Neural progenitor cell (in vitro differentiated cells): ENCODE data around the gene RALGAPB.

Source experiments
- CTCF ChIP-seq: fragments of 200-600 bp; sonication (generic); IDR thresholded peaks from 2 replicates; pipeline ENCODE4 v1.5.1; 2017; ENCODE audit warnings: antibody characterized with exemption, mild to moderate bottlenecking
- EZH2 ChIP-seq: fragments of 200-600 bp; sonication (generic); IDR thresholded peaks from 2 replicates; pipeline ENCODE4 v1.6.1; 2017; ENCODE audit warnings: antibody characterized with exemption, mild to moderate bottlenecking, moderate library complexity
- EZH2phosphoT487 ChIP-seq: fragments of 200-600 bp; sonication (generic); IDR thresholded peaks from 2 replicates; pipeline ENCODE4 v1.6.1; 2017; ENCODE audit warnings: antibody characterized with exemption

GRCh38 chr20:38563802-38564431 is 91.3 kb downstream of the RALGAPB start:
- TF ChIP-seq CTCF (no peak), EZH2phosphoT487 (no peak), EZH2 (no peak)
